SK-N-SH (cell line): Measurements from ENCODE around the gene S1PR2. TPM values are rescaled to one million over a fixed set of nuclear protein-coding genes. Genes with fewer than 3 reads are reported as not detected.
A peak's percentile ranks its signal among the peaks of the same experiment; 100 is the strongest.

Experiments used
- CTCF ChIA-PET: fragments of 300-600, 350-600 bp; formaldehyde crosslinking; extraction: SDS; loops from one replicate; lab custom pipeline; 2021; lab: Yijun Ruan, JAX
- POLR2A ChIA-PET: fragments of 350-600 bp; sonication (Branson Sonifier 250); formaldehyde crosslinking; extraction: SDS; loops from one replicate; lab custom pipeline; 2020; ENCODE audit warnings: antibody characterized with exemption, inconsistent platforms; lab: Yijun Ruan, JAX
- DNase-seq: peaks from one replicate; pipeline ENCODE4 v3.0.0; 2012
- H2AFZ ChIP-seq: fragments of 200-600 bp; sonication (generic); 2 replicates; pipeline ENCODE4 v1.8.1; 2016; ENCODE audit warnings: antibody characterized with exemption, mild to moderate bottlenecking, low read depth
- H3F3A ChIP-seq: fragments of 200-600 bp; sonication (generic); replicated peaks from 2 replicates; pipeline ENCODE3; 2016; ENCODE audit warnings: antibody characterized with exemption, mild to moderate bottlenecking; ENCODE audit not compliant: insufficient read depth
- H3K27ac ChIP-seq, 2 experiments: fragments of 200-500 bp in 1 of 2; fragments of 200-600 bp in 1 of 2; sonication (Bioruptor generic) in 1 of 2; sonication (generic), shearing (Covaris generic) in 1 of 2; 2 replicates each; pipeline versions ENCODE4 v1.5.1 to v1.6.1; 2014 to 2016; ENCODE audit warnings: low read depth in 2 of 2, inconsistent platforms in 1 of 2, low read length in 1 of 2, mild to moderate bottlenecking in 1 of 2, mixed read lengths in 1 of 2
- H3K27me3 ChIP-seq: fragments of 200-600 bp; sonication (generic), shearing (Covaris generic); 2 replicates; pipeline ENCODE4 v1.6.1; 2016; ENCODE audit warnings: mixed run types; ENCODE audit not compliant: insufficient read depth
- H3K36me3 ChIP-seq, 2 experiments: fragments of 200-500 bp in 1 of 2; fragments of 200-600 bp in 1 of 2; sonication (Bioruptor generic) in 1 of 2; sonication (generic) in 1 of 2; replicated peaks in 1 of 2; 2 replicates each; pipeline versions ENCODE3 to v1.5.1; 2014 to 2016; ENCODE audit warnings: low read length in 1 of 2, mild to moderate bottlenecking in 1 of 2; ENCODE audit not compliant: insufficient read depth in 2 of 2, control insufficient read depth in 1 of 2
- H3K4me1 ChIP-seq, 2 experiments: fragments of 200-500 bp in 1 of 2; fragments of 200-600 bp in 1 of 2; sonication (Bioruptor generic) in 1 of 2; sonication (generic), shearing (Covaris generic) in 1 of 2; 2 replicates each; pipeline versions ENCODE4 v1.5.1 to v1.6.1; 2014 to 2016; ENCODE audit warnings: low read depth in 1 of 2, low read length in 1 of 2, mixed run types in 1 of 2; ENCODE audit not compliant: insufficient read depth in 2 of 2, control insufficient read depth in 1 of 2
- H3K4me2 ChIP-seq: fragments of 200-600 bp; sonication (generic), shearing (Covaris generic); 2 replicates; pipeline ENCODE4 v1.6.1; 2017; ENCODE audit warnings: mixed run types
- H3K4me3 ChIP-seq, 2 experiments: fragments of 200-500 bp in 1 of 2; fragments of 200-600 bp in 1 of 2; sonication (Bioruptor generic) in 1 of 2; sonication (generic), shearing (Covaris generic) in 1 of 2; 2 replicates each; pipeline versions ENCODE4 v1.5.1 to v1.8.1; 2014 to 2016; ENCODE audit warnings: low read depth in 2 of 2, inconsistent platforms in 1 of 2, low read length in 1 of 2, mild to moderate bottlenecking in 1 of 2, mixed read lengths in 1 of 2, moderate library complexity in 1 of 2
- H3K79me2 ChIP-seq: fragments of 200-600 bp; sonication (generic); 2 replicates; pipeline ENCODE4 v1.8.1; 2017; ENCODE audit warnings: mild to moderate bottlenecking; ENCODE audit not compliant: insufficient read depth
- H3K9ac ChIP-seq: fragments of 200-600 bp; sonication (generic); 2 replicates; pipeline ENCODE4 v1.6.1; 2017; ENCODE audit warnings: mixed run types
- H3K9me2 ChIP-seq: fragments of 200-600 bp; sonication (generic); 2 replicates; pipeline ENCODE4 v1.6.1; 2017; ENCODE audit warnings: mixed run types
- H3K9me3 ChIP-seq: fragments of 200-600 bp; sonication (generic); 2 replicates; pipeline ENCODE4 v1.6.1; 2017; ENCODE audit warnings: mixed run types, mild to moderate bottlenecking, moderate library complexity
- H4K20me1 ChIP-seq: fragments of 200-600 bp; sonication (generic); 2 replicates; pipeline ENCODE4 v1.6.1; 2017; ENCODE audit warnings: mild to moderate bottlenecking, mixed run types; ENCODE audit not compliant: insufficient read depth
- ELF1 ChIP-seq: IDR thresholded peaks from 2 replicates; pipeline ENCODE4 v1.4.0; 2012
- EZH2phosphoT487 ChIP-seq: fragments of 200-600 bp; sonication (generic); IDR thresholded peaks from 2 replicates; pipeline ENCODE4 v1.6.1; 2017; ENCODE audit warnings: low read depth, mixed run types, mild to moderate bottlenecking, antibody characterized with exemption, moderate library complexity, borderline replicate concordance
- FOSL2 ChIP-seq: IDR thresholded peaks from 2 replicates; pipeline ENCODE4 v1.4.0; 2012; ENCODE audit warnings: low read depth, mild to moderate bottlenecking, moderate library complexity, borderline replicate concordance
- FOXJ3 ChIP-seq: sonication (generic); formaldehyde crosslinking; IDR thresholded peaks from 2 replicates; pipeline ENCODE4 v1.5.1; 2020; ENCODE audit warnings: mild to moderate bottlenecking, missing genetic modification reagents
- FOXM1 ChIP-seq: IDR thresholded peaks from 2 replicates; pipeline ENCODE4 v1.4.0; 2012; ENCODE audit warnings: low read depth, mild to moderate bottlenecking
- NFIC ChIP-seq: IDR thresholded peaks from 2 replicates; pipeline ENCODE4 v1.4.0; 2012; ENCODE audit warnings: borderline replicate concordance
- NRF1 ChIP-seq: IDR thresholded peaks from 2 replicates; pipeline ENCODE4 v1.6.1; 2012; ENCODE audit warnings: low read depth, mild to moderate bottlenecking, low read length
- PBX3 ChIP-seq: IDR thresholded peaks from 2 replicates; pipeline ENCODE4; 2012
- POLR2AphosphoS5 ChIP-seq: IDR thresholded peaks from 2 replicates; pipeline ENCODE4 v1.6.1; 2012; ENCODE audit warnings: low read depth, low read length
- RXRA ChIP-seq: IDR thresholded peaks from 2 replicates; pipeline ENCODE4 v1.4.0; 2012; ENCODE audit warnings: low read depth, mild to moderate bottlenecking, borderline replicate concordance
- SIN3A ChIP-seq: IDR thresholded peaks from 2 replicates; pipeline ENCODE4 v1.6.1; 2012; ENCODE audit warnings: low read depth, mild to moderate bottlenecking, low read length, moderate library complexity, borderline replicate concordance
- SMC3 ChIP-seq: IDR thresholded peaks from 2 replicates; pipeline ENCODE4 v1.6.1; 2012; ENCODE audit warnings: low read depth, low read length, improper control_type of control experiment
- TAF1 ChIP-seq: IDR thresholded peaks from 2 replicates; pipeline ENCODE4 v1.6.1; 2012; ENCODE audit warnings: low read depth, mild to moderate bottlenecking, low read length, moderate library complexity, borderline replicate concordance
- USF1 ChIP-seq: IDR thresholded peaks from 2 replicates; pipeline ENCODE4 v1.4.0; 2012; ENCODE audit warnings: low read depth, borderline replicate concordance
- WGBS: methylation state at CpG from one replicate; pipeline ENCODE4 v1.1.6; 2017; ENCODE audit warnings: low lambda C conversion rate; 5-methylcytosine and 5-hydroxymethylcytosine counted together
- polyA plus RNA-seq, 3 experiments: library from polyadenylated mRNA; depleted of rRNA; stranded (reverse); fragments of >200 nt; gene quantifications; 2 replicates each; pipeline ENCODE4 v1.2.3, GENCODE V29; 2012
- TF ChIP-seq, protein P1 (sequence below): fragments of 200-600 bp; sonication (generic); IDR thresholded peaks from 2 replicates; pipeline ENCODE4 v1.6.1; 2017; ENCODE audit warnings: antibody characterized with exemption, mild to moderate bottlenecking, moderate library complexity
- TF ChIP-seq, protein P2 (sequence below): IDR thresholded peaks from 2 replicates; pipeline ENCODE4 v1.6.1; 2012; ENCODE audit warnings: mild to moderate bottlenecking, low read depth, low read length, moderate library complexity
- TF ChIP-seq, protein P3 (sequence below): fragments of 150-350 bp; IDR thresholded peaks from 2 replicates; pipeline ENCODE4 v1.6.1; 2016; ENCODE audit warnings: mild to moderate bottlenecking, low read depth, low read length

S1PR2 gene
- polyA plus RNA-seq, 1 of the 3 experiments (the other 2 are of a cell fraction), result 3.6 TPM

DNA sequence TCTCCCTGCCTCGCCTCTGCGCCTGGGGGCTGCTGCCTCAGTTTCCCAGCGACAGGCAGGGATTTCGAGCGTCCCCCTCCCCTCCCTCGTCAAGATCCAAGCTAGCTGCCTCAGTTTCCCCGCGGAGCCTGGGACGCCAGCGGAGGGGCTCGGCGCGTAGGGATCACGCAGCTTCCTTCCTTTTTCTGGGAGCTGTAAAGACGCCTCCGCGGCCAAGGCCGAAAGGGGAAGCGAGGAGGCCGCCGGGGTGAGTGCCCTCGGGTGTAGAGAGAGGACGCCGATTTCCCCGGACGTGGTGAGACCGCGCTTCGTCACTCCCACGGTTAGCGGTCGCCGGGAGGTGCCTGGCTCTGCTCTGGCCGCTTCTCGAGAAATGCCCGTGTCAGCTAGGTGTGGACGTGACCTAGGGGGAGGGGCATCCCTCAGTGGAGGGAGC, 39.1 kb upstream of the S1PR2 start:
- WGBS, result 25% methylated on average over 26 of the region's 37 CpGs
- CTCF ChIA-PET, result interaction anchor here (0.7 to 17.2 kb wide), 23 partner anchors 10 to 243 kb away, joined by 3 to 596 read pairs (median 8); partner anchors contain the start of genes CDC37, FDX2, ICAM4 and ICAM5

DNA sequence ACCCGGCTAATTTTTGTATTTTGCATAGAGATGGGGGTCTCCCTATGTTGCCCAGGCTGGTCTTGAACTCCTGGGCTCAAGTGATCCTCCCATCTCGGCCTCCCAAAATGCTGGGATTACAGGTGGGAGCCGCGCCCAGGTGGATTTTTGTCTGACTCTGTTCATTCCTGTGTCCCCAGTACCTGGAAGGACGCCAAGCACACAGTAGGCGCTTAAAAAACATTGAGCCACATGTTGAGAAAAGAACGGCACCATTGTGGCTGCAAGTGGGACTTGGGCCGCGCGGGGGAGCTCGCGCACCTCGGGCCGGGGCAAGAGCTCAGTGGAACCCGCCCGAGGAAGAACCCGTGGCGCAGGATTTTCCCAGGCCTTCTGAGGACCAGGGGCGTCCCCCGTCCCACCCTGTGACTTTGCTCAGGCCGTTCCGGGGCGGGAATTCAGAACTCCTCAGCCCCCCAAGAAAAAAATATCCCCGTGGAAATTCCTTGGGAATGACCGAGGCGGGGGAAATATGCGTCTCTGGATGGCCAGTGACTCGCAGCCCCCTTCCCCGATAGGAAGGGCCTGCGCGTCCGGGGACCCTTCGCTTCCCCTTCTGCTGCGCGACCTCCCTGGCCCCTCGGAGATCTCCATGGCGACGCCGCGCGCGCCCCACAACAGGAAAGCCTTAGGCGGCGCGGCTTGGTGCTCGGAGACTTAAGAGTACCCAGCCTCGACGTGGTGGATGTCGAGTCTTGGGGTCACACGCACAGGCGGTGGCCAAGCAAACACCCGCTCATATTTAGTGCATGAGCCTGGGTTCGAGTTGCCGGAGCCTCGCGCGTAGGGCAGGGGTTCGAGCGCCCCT, 38.4 kb upstream of the S1PR2 start:
- H3F3A ChIP-seq, result peaks cover 2% of the 10 kb centered on the region
- no peaks in the 10 kb centered on the region for H3K36me3 ChIP-seq
- peak overlapping the region; percentile 59 for H3K4me2 ChIP-seq
- peaks cover 0 to 4% of the 10 kb centered on the region in 2 experiments; a peak in 2 of 4 replicates for H3K4me1 ChIP-seq
- H3K9me3 ChIP-seq, result no peaks in the 10 kb centered on the region
- peak; percentile 91 for DNase-seq
- no peak overlapping the region for H3K27ac ChIP-seq
- H2AFZ ChIP-seq, result peak overlapping the region; percentile 72; the same call in 1 of the 2 replicates
- H3K79me2 ChIP-seq, result no peaks in the 10 kb centered on the region
- WGBS, result 12% methylated on average over 27 of the region's 59 CpGs
- H3K9me2 ChIP-seq, result no peaks in the 10 kb centered on the region
- H3K4me3 ChIP-seq, result peak overlapping the region; percentile 23 to 24; a peak in 3 of 4 replicates
- ChIA-PET CTCF (interaction anchor here (0.6 to 17.2 kb wide), 26 partner anchors 11 to 183 kb away, joined by 3 to 596 read pairs (median 4); partner anchors contain the start of genes CDC37, FDX2, ICAM4 and ICAM5), POLR2A (interaction anchor here (1.3 to 1.4 kb wide), 2 partner anchors 11 to 119 kb away, joined by 4 to 10 read pairs; no protein-coding TSS in a partner anchor)
- no peaks in the 10 kb centered on the region for H3K27me3 ChIP-seq
- no peak overlapping the region for H3K9ac ChIP-seq
- H4K20me1 ChIP-seq, result no peaks in the 10 kb centered on the region
- TF ChIP-seq SIN3A, result no peak
- TF ChIP-seq USF1, result no peak
- TF ChIP-seq NRF1, result no peak
- TF ChIP-seq, protein P1, sequence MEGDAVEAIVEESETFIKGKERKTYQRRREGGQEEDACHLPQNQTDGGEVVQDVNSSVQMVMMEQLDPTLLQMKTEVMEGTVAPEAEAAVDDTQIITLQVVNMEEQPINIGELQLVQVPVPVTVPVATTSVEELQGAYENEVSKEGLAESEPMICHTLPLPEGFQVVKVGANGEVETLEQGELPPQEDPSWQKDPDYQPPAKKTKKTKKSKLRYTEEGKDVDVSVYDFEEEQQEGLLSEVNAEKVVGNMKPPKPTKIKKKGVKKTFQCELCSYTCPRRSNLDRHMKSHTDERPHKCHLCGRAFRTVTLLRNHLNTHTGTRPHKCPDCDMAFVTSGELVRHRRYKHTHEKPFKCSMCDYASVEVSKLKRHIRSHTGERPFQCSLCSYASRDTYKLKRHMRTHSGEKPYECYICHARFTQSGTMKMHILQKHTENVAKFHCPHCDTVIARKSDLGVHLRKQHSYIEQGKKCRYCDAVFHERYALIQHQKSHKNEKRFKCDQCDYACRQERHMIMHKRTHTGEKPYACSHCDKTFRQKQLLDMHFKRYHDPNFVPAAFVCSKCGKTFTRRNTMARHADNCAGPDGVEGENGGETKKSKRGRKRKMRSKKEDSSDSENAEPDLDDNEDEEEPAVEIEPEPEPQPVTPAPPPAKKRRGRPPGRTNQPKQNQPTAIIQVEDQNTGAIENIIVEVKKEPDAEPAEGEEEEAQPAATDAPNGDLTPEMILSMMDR, result peak; percentile 93
- TF ChIP-seq, protein P2, sequence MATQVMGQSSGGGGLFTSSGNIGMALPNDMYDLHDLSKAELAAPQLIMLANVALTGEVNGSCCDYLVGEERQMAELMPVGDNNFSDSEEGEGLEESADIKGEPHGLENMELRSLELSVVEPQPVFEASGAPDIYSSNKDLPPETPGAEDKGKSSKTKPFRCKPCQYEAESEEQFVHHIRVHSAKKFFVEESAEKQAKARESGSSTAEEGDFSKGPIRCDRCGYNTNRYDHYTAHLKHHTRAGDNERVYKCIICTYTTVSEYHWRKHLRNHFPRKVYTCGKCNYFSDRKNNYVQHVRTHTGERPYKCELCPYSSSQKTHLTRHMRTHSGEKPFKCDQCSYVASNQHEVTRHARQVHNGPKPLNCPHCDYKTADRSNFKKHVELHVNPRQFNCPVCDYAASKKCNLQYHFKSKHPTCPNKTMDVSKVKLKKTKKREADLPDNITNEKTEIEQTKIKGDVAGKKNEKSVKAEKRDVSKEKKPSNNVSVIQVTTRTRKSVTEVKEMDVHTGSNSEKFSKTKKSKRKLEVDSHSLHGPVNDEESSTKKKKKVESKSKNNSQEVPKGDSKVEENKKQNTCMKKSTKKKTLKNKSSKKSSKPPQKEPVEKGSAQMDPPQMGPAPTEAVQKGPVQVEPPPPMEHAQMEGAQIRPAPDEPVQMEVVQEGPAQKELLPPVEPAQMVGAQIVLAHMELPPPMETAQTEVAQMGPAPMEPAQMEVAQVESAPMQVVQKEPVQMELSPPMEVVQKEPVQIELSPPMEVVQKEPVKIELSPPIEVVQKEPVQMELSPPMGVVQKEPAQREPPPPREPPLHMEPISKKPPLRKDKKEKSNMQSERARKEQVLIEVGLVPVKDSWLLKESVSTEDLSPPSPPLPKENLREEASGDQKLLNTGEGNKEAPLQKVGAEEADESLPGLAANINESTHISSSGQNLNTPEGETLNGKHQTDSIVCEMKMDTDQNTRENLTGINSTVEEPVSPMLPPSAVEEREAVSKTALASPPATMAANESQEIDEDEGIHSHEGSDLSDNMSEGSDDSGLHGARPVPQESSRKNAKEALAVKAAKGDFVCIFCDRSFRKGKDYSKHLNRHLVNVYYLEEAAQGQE, result no peak
- no peak for TF ChIP-seq FOSL2

More for the DNA sequence above, 39.1 kb upstream of the S1PR2 start:
- Histone ChIP-seq H3K27ac (no peak overlapping the region), H4K20me1 (no peaks in the 10 kb centered on the region), H3K9me3 (no peaks in the 10 kb centered on the region), H3K36me3 (no peaks in the 10 kb centered on the region), H3K4me1 (peaks cover 0 to 4% of the 10 kb centered on the region in 2 experiments; a peak in 2 of 4 replicates), H3K4me2 (peak overlapping the region; percentile 59), H3K27me3 (no peaks in the 10 kb centered on the region), H3K79me2 (no peaks in the 10 kb centered on the region), H3K4me3 (peak overlapping the region; percentile 26 to 27; a peak in 3 of 4 replicates), H2AFZ (peak overlapping the region; percentile 73; the same call in 1 of the 2 replicates), H3K9me2 (no peaks in the 10 kb centered on the region), H3K9ac (no peak overlapping the region), H3F3A (peaks cover 2% of the 10 kb centered on the region)
- peak; percentile 39 for DNase-seq
- POLR2A ChIA-PET, result interaction anchor here (1.3 to 1.4 kb wide), 3 partner anchors 12 to 119 kb away, joined by 3 to 10 read pairs (median 4); no protein-coding TSS in a partner anchor
- no peak for TF ChIP-seq SMC3
- TF ChIP-seq NFIC, result no peak
- no peak for TF ChIP-seq POLR2AphosphoS5
- TF ChIP-seq FOXJ3 (CRISPR knock-in tag), result no peak
- no peak for TF ChIP-seq FOXM1
- TF ChIP-seq EZH2phosphoT487, result no peak
- TF ChIP-seq, protein P3, sequence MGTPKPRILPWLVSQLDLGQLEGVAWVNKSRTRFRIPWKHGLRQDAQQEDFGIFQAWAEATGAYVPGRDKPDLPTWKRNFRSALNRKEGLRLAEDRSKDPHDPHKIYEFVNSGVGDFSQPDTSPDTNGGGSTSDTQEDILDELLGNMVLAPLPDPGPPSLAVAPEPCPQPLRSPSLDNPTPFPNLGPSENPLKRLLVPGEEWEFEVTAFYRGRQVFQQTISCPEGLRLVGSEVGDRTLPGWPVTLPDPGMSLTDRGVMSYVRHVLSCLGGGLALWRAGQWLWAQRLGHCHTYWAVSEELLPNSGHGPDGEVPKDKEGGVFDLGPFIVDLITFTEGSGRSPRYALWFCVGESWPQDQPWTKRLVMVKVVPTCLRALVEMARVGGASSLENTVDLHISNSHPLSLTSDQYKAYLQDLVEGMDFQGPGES, result no peak
- TF ChIP-seq PBX3, result no peak
- no peak for TF ChIP-seq ELF1
- TF ChIP-seq TAF1, result no peak
- TF ChIP-seq RXRA, result no peak
- TF ChIP-seq SIN3A, result no peak
